ENCODE measurements around the gene GFRA1. TPM values are rescaled to one million over a fixed set of nuclear protein-coding genes. Genes with fewer than 3 reads are reported as not detected.

The GFRA1 gene
- total RNA-seq, 1 experiment from 2014 or later, result not detected

DNA sequence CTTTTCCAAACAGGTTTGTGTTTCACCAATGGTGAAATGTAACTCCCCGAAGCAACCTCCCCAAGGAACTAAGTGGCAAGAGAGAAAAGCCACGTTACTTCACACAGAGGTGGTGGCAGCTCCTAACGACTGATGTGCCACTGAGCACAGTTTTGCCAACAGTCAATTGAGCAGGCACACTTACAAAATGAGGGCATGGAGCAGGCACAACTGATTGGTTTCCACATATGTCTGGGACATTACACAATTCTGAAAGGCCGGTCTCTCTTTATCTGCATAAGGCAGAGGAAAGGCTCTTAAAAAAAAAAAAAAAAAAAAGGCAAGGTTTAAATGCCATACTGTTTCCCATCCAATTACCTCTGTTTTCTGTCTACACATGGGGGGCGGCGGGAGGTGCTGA lies 86.7 kb downstream of the GFRA1 start:
- no peak for DNase-seq (ENCODE audit: low spot score)
- ChIA-PET POLR2A (ENCODE audit: low non-redundant PET) (no interaction called here), CTCF (no interaction called here)
- H3K36me3 ChIP-seq (ENCODE audit: insufficient read depth, low read length, poor library complexity, severe bottlenecking), result no peaks in the 10 kb centered on the region
- H3K4me3 ChIP-seq (ENCODE audit: low read depth, low read length, poor library complexity, severe bottlenecking), result no peak overlapping the region
- BruUV-seq (replicated peaks), result no TSS peak
- peaks cover 34% of the 10 kb centered on the region for H3K27me3 ChIP-seq (replicated peaks; ENCODE audit: insufficient read depth, low read depth, low read length, poor library complexity)
- intact Hi-C loops (cut with micrococcal nuclease; ENCODE audit: unreplicated experiment), result no loop called here
- no peak for TF ChIP-seq EZH2 (IDR thresholded peaks at IDR 0.05; ENCODE audit: borderline replicate concordance, low read depth, low read length, poor library complexity, severe bottlenecking)
- H3K9me3 ChIP-seq (ENCODE audit: low read depth, low read length, poor library complexity, severe bottlenecking), result no peaks in the 10 kb centered on the region
- no peaks in the 10 kb centered on the region for H3K4me1 ChIP-seq (ENCODE audit: insufficient read depth, low read length, poor library complexity, severe bottlenecking)
- no peak overlapping the region for H3K27ac ChIP-seq (ENCODE audit: low read depth, low read length, poor library complexity, severe bottlenecking)

DNA sequence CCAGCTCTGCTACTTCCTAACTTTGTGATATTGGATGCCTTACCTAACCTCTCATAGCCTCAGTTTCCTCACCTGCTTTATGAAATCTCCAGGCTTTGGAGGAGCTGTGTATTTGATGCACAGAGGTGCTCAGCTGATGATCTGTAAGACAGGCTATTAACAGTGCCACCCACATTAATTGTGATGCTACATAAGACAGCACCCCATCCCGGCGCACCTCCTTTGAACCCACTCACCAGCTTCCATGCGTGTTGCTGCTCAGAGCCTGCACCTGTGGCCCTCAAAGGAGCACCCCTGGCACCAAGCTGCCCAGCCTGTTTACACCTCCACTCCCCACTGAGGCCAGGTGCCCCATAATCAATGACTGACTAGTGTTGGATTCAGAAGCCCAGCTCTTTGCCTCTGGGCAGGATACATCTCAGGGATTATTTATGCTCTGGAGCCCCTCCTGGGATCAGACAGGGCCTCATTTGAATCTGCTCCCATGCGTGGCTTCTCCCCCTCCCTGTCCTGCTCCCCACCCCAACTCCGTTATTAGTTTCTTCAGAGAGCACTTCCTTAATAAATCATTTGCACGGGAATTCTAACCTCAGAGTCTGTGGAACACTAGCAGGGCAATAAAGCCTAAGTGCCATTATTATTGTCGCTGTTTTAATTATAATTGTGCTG lies 87.7 kb downstream of the GFRA1 start:
- TF ChIP-seq, protein P1, sequence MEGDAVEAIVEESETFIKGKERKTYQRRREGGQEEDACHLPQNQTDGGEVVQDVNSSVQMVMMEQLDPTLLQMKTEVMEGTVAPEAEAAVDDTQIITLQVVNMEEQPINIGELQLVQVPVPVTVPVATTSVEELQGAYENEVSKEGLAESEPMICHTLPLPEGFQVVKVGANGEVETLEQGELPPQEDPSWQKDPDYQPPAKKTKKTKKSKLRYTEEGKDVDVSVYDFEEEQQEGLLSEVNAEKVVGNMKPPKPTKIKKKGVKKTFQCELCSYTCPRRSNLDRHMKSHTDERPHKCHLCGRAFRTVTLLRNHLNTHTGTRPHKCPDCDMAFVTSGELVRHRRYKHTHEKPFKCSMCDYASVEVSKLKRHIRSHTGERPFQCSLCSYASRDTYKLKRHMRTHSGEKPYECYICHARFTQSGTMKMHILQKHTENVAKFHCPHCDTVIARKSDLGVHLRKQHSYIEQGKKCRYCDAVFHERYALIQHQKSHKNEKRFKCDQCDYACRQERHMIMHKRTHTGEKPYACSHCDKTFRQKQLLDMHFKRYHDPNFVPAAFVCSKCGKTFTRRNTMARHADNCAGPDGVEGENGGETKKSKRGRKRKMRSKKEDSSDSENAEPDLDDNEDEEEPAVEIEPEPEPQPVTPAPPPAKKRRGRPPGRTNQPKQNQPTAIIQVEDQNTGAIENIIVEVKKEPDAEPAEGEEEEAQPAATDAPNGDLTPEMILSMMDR (conservative IDR thresholded peaks at IDR 0.05; ENCODE audit: low read depth, low read length), result no peak
- no peak for TF ChIP-seq EZH2 (IDR thresholded peaks at IDR 0.05; ENCODE audit: borderline replicate concordance, low read depth, low read length, poor library complexity, severe bottlenecking)
- CTCF ChIA-PET, result no interaction called here
- DNase-seq (ENCODE audit: low spot score), result no peak
- POLR2A ChIA-PET (ENCODE audit: low non-redundant PET), result no interaction called here
- Histone ChIP-seq H3K4me3 (ENCODE audit: low read depth, low read length, poor library complexity, severe bottlenecking) (no peak overlapping the region), H3K36me3 (ENCODE audit: insufficient read depth, low read length, poor library complexity, severe bottlenecking) (no peaks in the 10 kb centered on the region), H3K9me3 (ENCODE audit: low read depth, low read length, poor library complexity, severe bottlenecking) (no peaks in the 10 kb centered on the region), H3K27me3 (replicated peaks; ENCODE audit: insufficient read depth, low read depth, low read length, poor library complexity) (peaks cover 42% of the 10 kb centered on the region), H3K4me1 (ENCODE audit: insufficient read depth, low read length, poor library complexity, severe bottlenecking) (no peaks in the 10 kb centered on the region), H3K27ac (ENCODE audit: low read depth, low read length, poor library complexity, severe bottlenecking) (no peak overlapping the region)
- BruUV-seq (replicated peaks), result no TSS peak
- intact Hi-C loops (cut with micrococcal nuclease; ENCODE audit: unreplicated experiment), result no loop called here

- POLR2A ChIA-PET (ENCODE audit: low non-redundant PET), result no interaction called here
- CTCF ChIA-PET, result no interaction called here
These were observed 88.6 kb downstream of the GFRA1 start for GRCh38 chr10:116184512-116184794.

More at GRCh38 chr10:116184512-116184794, 88.6 kb downstream of the GFRA1 start:
- Histone ChIP-seq H3K4me1 (ENCODE audit: insufficient read depth, low read length, poor library complexity, severe bottlenecking) (no peaks in the 10 kb centered on the region), H3K27me3 (replicated peaks; ENCODE audit: insufficient read depth, low read depth, low read length, poor library complexity) (peaks cover 46% of the 10 kb centered on the region), H3K9me3 (ENCODE audit: low read depth, low read length, poor library complexity, severe bottlenecking) (no peaks in the 10 kb centered on the region), H3K27ac (ENCODE audit: low read depth, low read length, poor library complexity, severe bottlenecking) (no peak overlapping the region), H3K36me3 (ENCODE audit: insufficient read depth, low read length, poor library complexity, severe bottlenecking) (no peaks in the 10 kb centered on the region), H3K4me3 (ENCODE audit: low read depth, low read length, poor library complexity, severe bottlenecking) (no peak overlapping the region)
- BruUV-seq (replicated peaks), result no TSS peak
- no peak for TF ChIP-seq EZH2 (IDR thresholded peaks at IDR 0.05; ENCODE audit: borderline replicate concordance, low read depth, low read length, poor library complexity, severe bottlenecking)
- TF ChIP-seq, protein P1 (conservative IDR thresholded peaks at IDR 0.05; ENCODE audit: low read depth, low read length), result no peak
- intact Hi-C loops (cut with micrococcal nuclease; ENCODE audit: unreplicated experiment), result no loop called here
- no peak for DNase-seq (ENCODE audit: low spot score)

All from A673 (cell line).